Measurements from ENCODE around the gene RRAGA. TPM values are rescaled to one million over a fixed set of nuclear protein-coding genes. Genes with fewer than 3 reads are reported as not detected.

The RRAGA gene
- polyA plus RNA-seq, 1 of the 3 experiments (the other 2 are of a cell fraction) = 103 TPM

GRCh38 chr9:19032406-19032805 lies 16.8 kb upstream of the RRAGA start:
- no peaks in the 10 kb centered on the region for H3K79me2 ChIP-seq (ENCODE audit: insufficient read depth)
- no peak for DNase-seq
- H3K9ac ChIP-seq = no peak overlapping the region
- TF ChIP-seq TAF1 (IDR thresholded peaks at IDR 0.05; ENCODE audit: borderline replicate concordance, low read depth, low read length) (no peak), RFX5 (IDR thresholded peaks at IDR 0.05; ENCODE audit: low read length) (no peak), REST (IDR thresholded peaks at IDR 0.05; ENCODE audit: low read depth, low read length) (no peak), FOXM1 (IDR thresholded peaks at IDR 0.05; ENCODE audit: low read depth) (no peak), FOXJ3 (CRISPR knock-in tag; IDR thresholded peaks at IDR 0.05) (no peak)
- H3K27ac ChIP-seq (ENCODE audit: low read depth in 2 of 2, low read length in 1 of 2) = no peak overlapping the region
- POLR2A ChIA-PET = no interaction called here
- CTCF ChIA-PET = interaction anchor here (3.0 kb wide), 1 partner anchor 777 kb away, joined by 20 read pairs; no protein-coding TSS in a partner anchor
- H3F3A ChIP-seq (replicated peaks; ENCODE audit: insufficient read depth) = no peaks in the 10 kb centered on the region
- no peak overlapping the region for H3K4me3 ChIP-seq (ENCODE audit: low read depth in 2 of 2, low read length in 1 of 2)
- H3K4me1 ChIP-seq (ENCODE audit: control insufficient read depth in 1 of 2, insufficient read depth in 2 of 2, low read depth in 1 of 2, low read length in 1 of 2) = no peaks in the 10 kb centered on the region; a peak in 1 of 4 replicates
- no peaks in the 10 kb centered on the region for H3K27me3 ChIP-seq (ENCODE audit: insufficient read depth)
- no peaks in the 10 kb centered on the region for H3K9me3 ChIP-seq
- 84% methylated on average over 10 of the region's 14 CpGs for WGBS (ENCODE audit: low lambda C conversion rate)
- no peaks in the 10 kb centered on the region for H4K20me1 ChIP-seq (ENCODE audit: insufficient read depth)
- no peaks in the 10 kb centered on the region for H3K9me2 ChIP-seq
- no peaks in the 10 kb centered on the region for H3K36me3 ChIP-seq (replicated peaks in 1 of 2; ENCODE audit: control insufficient read depth in 1 of 2, insufficient read depth in 2 of 2, low read length in 1 of 2)
- no peak overlapping the region for H3K4me2 ChIP-seq
- no peak overlapping the region for H2AFZ ChIP-seq (ENCODE audit: low read depth)

- Histone ChIP-seq H3F3A (replicated peaks; ENCODE audit: insufficient read depth) (no peaks in the 10 kb centered on the region), H3K4me3 (ENCODE audit: low read depth in 2 of 2, low read length in 1 of 2) (no peak within 1 kb of the TSS), H3K4me1 (ENCODE audit: control insufficient read depth in 1 of 2, insufficient read depth in 2 of 2, low read depth in 1 of 2, low read length in 1 of 2) (no peaks in the 10 kb centered on the region; a peak in 1 of 4 replicates), H3K9ac (no peak within 1 kb of the TSS), H3K4me2 (no peak within 1 kb of the TSS), H4K20me1 (ENCODE audit: insufficient read depth) (no peaks in the 10 kb centered on the region), H3K9me3 (no peaks in the 10 kb centered on the region), H3K27me3 (ENCODE audit: insufficient read depth) (no peaks in the 10 kb centered on the region), H3K9me2 (no peaks in the 10 kb centered on the region), H2AFZ (ENCODE audit: low read depth) (no peak within 1 kb of the TSS), H3K79me2 (ENCODE audit: insufficient read depth) (no peaks in the 10 kb centered on the region), H3K27ac (ENCODE audit: low read depth in 2 of 2, low read length in 1 of 2) (no peak within 1 kb of the TSS), H3K36me3 (replicated peaks in 1 of 2; ENCODE audit: control insufficient read depth in 1 of 2, insufficient read depth in 2 of 2, low read length in 1 of 2) (no peaks in the 10 kb centered on the region)
- WGBS (ENCODE audit: low lambda C conversion rate) = 92% methylated on average over 13 of the region's 20 CpGs
- no peak for DNase-seq
- TF ChIP-seq PBX3 (IDR thresholded peaks at IDR 0.05) = no peak
- TF ChIP-seq SMC3 (IDR thresholded peaks at IDR 0.05; ENCODE audit: low read depth, low read length) = no peak
- TF ChIP-seq EZH2phosphoT487 (IDR thresholded peaks at IDR 0.05; ENCODE audit: borderline replicate concordance, low read depth) = no peak
- no peak for TF ChIP-seq TEAD4 (IDR thresholded peaks at IDR 0.05; ENCODE audit: borderline replicate concordance, insufficient read depth)
- no peak for TF ChIP-seq ELF1 (IDR thresholded peaks at IDR 0.05)
- TF ChIP-seq FOXM1 (IDR thresholded peaks at IDR 0.05; ENCODE audit: low read depth) = no peak
- TF ChIP-seq FOXJ3 (CRISPR knock-in tag; IDR thresholded peaks at IDR 0.05) = no peak
- TF ChIP-seq MXI1 (IDR thresholded peaks at IDR 0.05; ENCODE audit: low read depth, low read length) = no peak
- TF ChIP-seq MEF2A (IDR thresholded peaks at IDR 0.05; ENCODE audit: borderline replicate concordance, low read depth) = no peak
- TF ChIP-seq RAD21 (IDR thresholded peaks at IDR 0.05; ENCODE audit: low read length) = no peak
- TF ChIP-seq SIN3A (IDR thresholded peaks at IDR 0.05; ENCODE audit: borderline replicate concordance, low read depth, low read length) = no peak
- no peak for TF ChIP-seq RXRA (IDR thresholded peaks at IDR 0.05; ENCODE audit: borderline replicate concordance, low read depth)
- TF ChIP-seq RFX5 (IDR thresholded peaks at IDR 0.05; ENCODE audit: low read length) = no peak
- no peak for TF ChIP-seq POLR2AphosphoS5 (IDR thresholded peaks at IDR 0.05; ENCODE audit: low read depth, low read length)
- TF ChIP-seq USF1 (IDR thresholded peaks at IDR 0.05; ENCODE audit: borderline replicate concordance, low read depth) = no peak
- TF ChIP-seq IRF3 (IDR thresholded peaks at IDR 0.05; ENCODE audit: low read depth, low read length) = no peak
- CTCF ChIA-PET = interaction anchor here (1.0 to 3.0 kb wide), 3 partner anchors 9 to 778 kb away, joined by 3 to 20 read pairs (median 6); no protein-coding TSS in a partner anchor
- POLR2A ChIA-PET = no interaction called here
Observed at GRCh38 chr9:19033015-19033414, 16.2 kb upstream of the RRAGA start, which contains the start of gene SAXO1. TSS of gene SAXO1 (minus strand) at chr9:19033209. CDS start at chr9:19032908, 301 bp downstream.

Measured in SK-N-SH (cell line).